CD4-positive, CD25-positive, alpha-beta regulatory T cell (primary cell): ENCODE measurements around the gene AURKB. TPM values are rescaled to one million over a fixed set of nuclear protein-coding genes. Genes with fewer than 3 reads are reported as not detected.

Source experiments
- ATAC-seq, 2 donors: fragments of 150-1000 bp; cut with Tn5 transposase; one replicate each; pipeline ENCODE4 v1.10.0; 2021; ENCODE audit warnings: low read depth in 2 of 2, moderate number of reproducible peaks in 2 of 2, moderate library complexity in 1 of 2
- DNase-seq, 3 donors: peaks; one replicate each; pipeline versions ENCODE4 v3.0.0 to v3.0.0-alpha.2; 2012 to 2022; ENCODE audit warnings: mixed read lengths in 1 of 3
- H3K27ac ChIP-seq: one replicate; pipeline ENCODE4 v1.7.0; 2013; ENCODE audit warnings: mild to moderate bottlenecking, low read length; ENCODE audit not compliant: insufficient read depth, poor library complexity, severe bottlenecking
- H3K27me3 ChIP-seq: one replicate; pipeline ENCODE4 v1.7.0; 2013; ENCODE audit warnings: low read length; ENCODE audit not compliant: control insufficient read depth, insufficient read depth
- H3K36me3 ChIP-seq: one replicate; pipeline ENCODE4 v1.7.0; 2013; ENCODE audit warnings: mild to moderate bottlenecking, low read length, moderate library complexity; ENCODE audit not compliant: control insufficient read depth, insufficient read depth
- H3K4me1 ChIP-seq: 2 replicates; pipeline ENCODE4 v1.7.0; 2013; ENCODE audit warnings: mild to moderate bottlenecking, low read length; ENCODE audit not compliant: insufficient read depth, control insufficient read depth, poor library complexity, severe bottlenecking
- H3K4me3 ChIP-seq: one replicate; pipeline ENCODE4 v1.7.0; 2013; ENCODE audit warnings: low read depth, mild to moderate bottlenecking, low read length, moderate library complexity
- H3K9me3 ChIP-seq, 2 experiments: 1 replicate in 1 of 2; 2 replicates in 1 of 2; pipeline ENCODE4 v1.7.0; 2013; ENCODE audit warnings: low read length in 2 of 2, mild to moderate bottlenecking in 1 of 2, moderate library complexity in 1 of 2; ENCODE audit not compliant: control insufficient read depth in 2 of 2
- H3K27ac Mint-ChIP-seq, 3 donors: one replicate each; pipeline ENCODE4 v1.8.0; 2020 to 2022; ENCODE audit warnings: mild to moderate bottlenecking in 3 of 3, mixed read lengths in 3 of 3, moderate library complexity in 2 of 3
- H3K27me3 Mint-ChIP-seq: one replicate; pipeline ENCODE4 v1.8.0; 2022; ENCODE audit warnings: mild to moderate bottlenecking, mixed read lengths
- H3K36me3 Mint-ChIP-seq: one replicate; pipeline ENCODE4 v1.8.0; 2020; ENCODE audit warnings: mixed read lengths
- H3K4me1 Mint-ChIP-seq, 4 donors: one replicate each; pipeline ENCODE4 v1.8.0; 2020 to 2022; ENCODE audit warnings: mixed read lengths in 4 of 4, mild to moderate bottlenecking in 1 of 4
- H3K4me3 Mint-ChIP-seq, 4 donors: one replicate each; pipeline ENCODE4 v1.8.0; 2020 to 2022; ENCODE audit warnings: mild to moderate bottlenecking in 4 of 4, mixed read lengths in 4 of 4, moderate library complexity in 3 of 4
- H3K9me3 Mint-ChIP-seq, 7 donors: one replicate each; pipeline ENCODE4 v1.8.0; 2020 to 2022; ENCODE audit warnings: mixed read lengths in 7 of 7, mild to moderate bottlenecking in 3 of 7, moderate library complexity in 2 of 7
- polyA plus RNA-seq, 4 donors: library from polyadenylated mRNA; unstranded; fragments of 300-500 nt; fragmentation: Illumina TruSeq; gene quantifications; one replicate each; pipeline ENCODE4 v1.2.3, GENCODE V29; 2021
- total RNA-seq: library from RNA; stranded (reverse); gene quantifications from one replicate; pipeline ENCODE4 v1.2.3, GENCODE V29; 2022

Gene AURKB
- total and polyA plus RNA-seq, 5 donors from 2014 or later = 1.5 to 5.3 (median 3.5) TPM

DNA sequence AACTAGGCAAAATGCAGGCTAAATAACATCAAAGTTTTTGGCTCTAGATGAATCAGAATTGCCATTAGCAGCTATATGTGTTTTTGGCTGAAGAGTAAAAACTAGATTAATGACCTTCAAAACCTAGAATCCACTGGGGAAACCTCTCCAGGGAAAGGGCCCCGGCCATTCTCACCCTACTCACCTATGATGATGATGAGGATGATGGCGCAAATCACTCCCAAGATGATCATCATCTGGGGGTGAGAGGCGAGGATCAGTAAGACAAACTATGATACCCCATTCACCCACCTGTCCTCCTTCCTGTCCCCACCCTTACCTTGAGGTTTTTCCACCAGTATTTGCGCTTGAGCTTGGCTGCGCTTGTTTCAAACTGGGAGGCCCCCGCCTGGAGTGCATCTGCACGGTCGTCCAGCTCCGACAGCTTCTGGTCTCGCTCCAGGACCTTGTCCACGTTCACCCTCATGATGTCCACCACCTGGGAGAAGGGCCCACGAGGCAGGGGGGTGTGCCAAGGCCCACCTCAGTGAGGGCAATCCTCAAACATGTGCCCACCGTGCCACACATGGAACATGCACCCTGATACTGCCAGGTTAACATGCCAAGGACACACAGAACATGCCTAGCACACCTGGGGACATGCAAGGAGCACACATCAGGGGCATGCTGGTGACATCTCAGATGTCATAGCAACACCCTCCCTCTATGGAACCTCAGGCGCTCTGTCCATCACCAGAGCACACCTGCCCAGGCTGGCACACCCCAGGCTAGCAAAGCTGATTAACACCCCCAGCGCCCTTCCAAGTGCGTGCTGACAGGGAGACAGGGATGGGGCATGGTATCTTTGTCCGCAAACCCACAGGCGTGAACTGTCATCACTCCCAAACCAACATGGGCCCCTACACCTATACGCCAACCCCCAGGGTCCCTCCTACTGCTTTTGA is 48.8 kb downstream of the AURKB start:
- H3K4me1 Mint-ChIP-seq = peaks cover 0 to 68% (median 31%) of the 10 kb centered on the region in 4 donors
- peaks cover 4% of the 10 kb centered on the region for H3K27me3 Mint-ChIP-seq
- H3K4me1 ChIP-seq = peaks cover 75% of the 10 kb centered on the region
- no peaks in the 10 kb centered on the region for H3K27me3 ChIP-seq
- H3K4me3 Mint-ChIP-seq = peak overlapping the region; percentile 89 to 96 (median 94)
- peak in 1 of 3 donors; percentile 3 for DNase-seq
- H3K9me3 ChIP-seq = no peaks in the 10 kb centered on the region
- H3K27ac ChIP-seq = peak overlapping the region; percentile 98
- ATAC-seq = no peak
- H3K36me3 Mint-ChIP-seq = peaks cover 25% of the 10 kb centered on the region
- peak overlapping the region; percentile 82 for H3K4me3 ChIP-seq
- peaks cover 22% of the 10 kb centered on the region for H3K36me3 ChIP-seq
- peaks cover 0 to 1% (median 0%) of the 10 kb centered on the region in 7 donors for H3K9me3 Mint-ChIP-seq
- H3K27ac Mint-ChIP-seq = peak overlapping the region; percentile 95 to 98 (median 96)

DNA sequence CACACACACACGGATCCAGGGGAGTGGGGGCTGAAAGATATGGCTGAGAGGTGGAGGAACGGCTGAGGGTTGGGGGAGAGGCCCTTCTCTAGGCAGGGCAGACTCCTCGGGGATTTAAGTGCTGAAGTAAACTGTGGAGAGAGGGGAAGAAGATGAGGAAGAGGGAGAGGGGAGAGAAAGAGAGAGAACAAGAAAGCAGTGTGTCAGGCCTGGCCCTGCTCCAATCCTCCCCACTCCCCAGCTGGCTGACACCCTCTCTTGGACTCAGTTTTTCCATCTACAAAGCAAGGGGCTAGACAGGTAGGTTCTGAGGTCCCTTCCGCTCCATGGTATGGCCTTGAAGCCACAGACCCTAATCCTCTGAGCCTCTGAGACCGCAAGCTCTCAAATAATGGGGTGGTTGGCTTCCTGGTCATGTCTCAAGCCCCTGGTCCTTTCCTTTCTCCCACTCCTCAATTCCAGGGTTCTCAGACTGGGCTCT is 49.6 kb downstream of the AURKB start:
- peaks cover 0 to 65% (median 29%) of the 10 kb centered on the region in 4 donors for H3K4me1 Mint-ChIP-seq
- peaks cover 4% of the 10 kb centered on the region for H3K27me3 Mint-ChIP-seq
- H3K4me3 Mint-ChIP-seq = peak overlapping the region; percentile 89 to 96 (median 94)
- DNase-seq = no peak
- H3K27ac ChIP-seq = peak overlapping the region; percentile 98
- peak overlapping the region; percentile 82 for H3K4me3 ChIP-seq
- H3K27me3 ChIP-seq = no peaks in the 10 kb centered on the region
- peaks cover 77% of the 10 kb centered on the region for H3K4me1 ChIP-seq
- no peaks in the 10 kb centered on the region for H3K9me3 ChIP-seq
- peaks cover 22% of the 10 kb centered on the region for H3K36me3 ChIP-seq
- peaks cover 0 to 1% (median 0%) of the 10 kb centered on the region in 7 donors for H3K9me3 Mint-ChIP-seq
- H3K36me3 Mint-ChIP-seq = peaks cover 25% of the 10 kb centered on the region
- ATAC-seq = no peak
- peak overlapping the region; percentile 95 to 98 (median 96) for H3K27ac Mint-ChIP-seq

DNA sequence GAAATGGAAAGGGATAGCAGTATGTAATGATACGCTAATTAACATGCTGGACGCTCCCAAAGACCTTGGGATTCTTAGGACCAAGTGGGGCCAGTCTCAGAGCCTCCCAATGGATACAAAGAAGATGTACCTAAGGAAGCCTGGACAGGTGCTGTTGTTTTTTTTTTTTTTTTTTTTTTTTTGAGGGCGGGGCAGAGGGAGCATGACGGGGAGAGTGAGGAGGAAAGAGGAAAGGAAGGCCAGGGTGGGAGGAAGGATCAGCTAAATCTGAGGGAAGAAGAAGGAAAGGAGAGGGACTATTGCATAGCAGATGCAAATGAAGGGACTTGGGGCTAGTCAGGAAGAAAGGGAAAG is 50.2 kb downstream of the AURKB start:
- peaks cover 25% of the 10 kb centered on the region for H3K36me3 Mint-ChIP-seq
- Histone ChIP-seq H3K36me3 (peaks cover 22% of the 10 kb centered on the region), H3K9me3 (no peaks in the 10 kb centered on the region), H3K27ac (peak overlapping the region; percentile 98), H3K4me3 (no peak overlapping the region), H3K4me1 (peaks cover 80% of the 10 kb centered on the region), H3K27me3 (no peaks in the 10 kb centered on the region)
- no peak for ATAC-seq
- peaks cover 1 to 64% (median 33%) of the 10 kb centered on the region in 4 donors for H3K4me1 Mint-ChIP-seq
- peak overlapping the region; percentile 85 to 98 (median 97) for H3K27ac Mint-ChIP-seq
- peaks cover 4% of the 10 kb centered on the region for H3K27me3 Mint-ChIP-seq
- H3K4me3 Mint-ChIP-seq = peak overlapping the region; percentile 74 to 96 (median 90)
- peaks cover 0 to 1% (median 0%) of the 10 kb centered on the region in 7 donors for H3K9me3 Mint-ChIP-seq
- no peak for DNase-seq

DNA sequence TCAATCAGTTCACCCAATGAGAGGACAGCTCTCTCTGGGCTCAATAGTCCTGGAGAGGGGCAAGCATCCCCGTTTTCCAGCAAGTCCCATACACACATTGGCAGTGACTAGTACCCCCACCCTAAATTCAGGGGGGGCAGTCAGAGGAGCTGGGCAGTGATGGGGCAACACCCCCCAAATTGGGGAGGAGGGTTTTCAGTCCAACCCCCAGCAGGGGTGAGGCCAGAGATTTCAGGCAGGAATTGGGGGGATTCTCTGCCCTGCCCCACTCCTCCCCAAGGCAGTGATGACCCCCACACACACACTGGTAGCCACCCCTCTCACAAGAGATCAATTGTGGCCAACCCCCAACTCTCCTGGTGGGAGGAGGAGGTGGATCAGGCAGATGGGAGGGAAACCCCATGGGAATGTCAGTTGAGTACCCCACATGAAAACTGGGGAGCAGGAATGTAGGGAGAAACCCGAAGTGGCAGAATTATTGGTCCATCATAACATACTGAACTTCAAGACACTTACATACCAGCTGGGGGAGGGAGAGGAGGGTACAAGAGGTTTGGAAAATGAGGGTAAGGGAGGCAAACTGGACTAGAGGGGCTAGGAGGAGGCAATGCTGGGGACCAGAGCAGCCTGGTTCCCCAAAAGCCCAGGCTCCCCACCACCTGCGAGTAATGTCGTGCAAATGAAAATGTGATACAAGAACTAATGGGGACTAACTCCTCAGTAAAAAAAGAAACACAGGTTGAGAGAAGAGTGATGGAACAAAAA is 50.7 kb downstream of the AURKB start:
- Histone ChIP-seq H3K9me3 (no peaks in the 10 kb centered on the region), H3K27ac (peak overlapping the region; percentile 98), H3K27me3 (no peaks in the 10 kb centered on the region), H3K4me1 (peaks cover 80% of the 10 kb centered on the region), H3K4me3 (no peak overlapping the region), H3K36me3 (peaks cover 22% of the 10 kb centered on the region)
- Mint-ChIP-seq H3K9me3 (peaks cover 0 to 1% (median 0%) of the 10 kb centered on the region in 7 donors), H3K36me3 (peaks cover 25% of the 10 kb centered on the region), H3K27ac (peak overlapping the region; percentile 60 to 98 (median 97)), H3K4me3 (peak overlapping the region; percentile 74 to 96 (median 90)), H3K27me3 (peaks cover 3% of the 10 kb centered on the region), H3K4me1 (peaks cover 5 to 58% (median 33%) of the 10 kb centered on the region in 4 donors)
- no peak for DNase-seq
- no peak for ATAC-seq

DNA sequence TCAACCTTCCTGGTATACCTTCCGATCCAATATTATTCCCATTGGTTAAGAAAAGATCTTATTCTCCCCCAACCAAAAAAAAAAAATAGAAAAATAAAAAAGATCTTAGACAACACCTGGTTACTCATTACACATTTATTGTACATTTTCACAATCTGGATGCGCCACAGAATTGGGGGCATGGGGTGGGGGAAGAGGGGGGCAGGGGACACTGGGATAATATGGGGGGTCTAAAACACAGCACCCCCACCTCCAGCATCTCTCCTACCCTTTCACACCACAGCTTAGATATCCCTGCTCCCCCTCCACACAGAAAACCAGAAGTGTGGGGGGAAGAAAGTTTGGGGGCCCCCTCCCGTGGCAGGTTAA is 51.4 kb downstream of the AURKB start:
- no peak for DNase-seq
- no peak overlapping the region for H3K4me3 ChIP-seq
- Mint-ChIP-seq H3K27ac (peak overlapping the region in 2 of 3 donors; percentile 82 to 97), H3K36me3 (peaks cover 25% of the 10 kb centered on the region), H3K27me3 (peaks cover 3% of the 10 kb centered on the region), H3K4me1 (peaks cover 7 to 52% (median 36%) of the 10 kb centered on the region in 4 donors), H3K9me3 (peaks cover 0 to 1% (median 0%) of the 10 kb centered on the region in 7 donors), H3K4me3 (peak overlapping the region; percentile 74 to 91 (median 81))
- H3K27ac ChIP-seq = peak overlapping the region; percentile 98
- no peaks in the 10 kb centered on the region for H3K9me3 ChIP-seq
- no peaks in the 10 kb centered on the region for H3K27me3 ChIP-seq
- peaks cover 80% of the 10 kb centered on the region for H3K4me1 ChIP-seq
- ATAC-seq = no peak
- peaks cover 22% of the 10 kb centered on the region for H3K36me3 ChIP-seq

DNA sequence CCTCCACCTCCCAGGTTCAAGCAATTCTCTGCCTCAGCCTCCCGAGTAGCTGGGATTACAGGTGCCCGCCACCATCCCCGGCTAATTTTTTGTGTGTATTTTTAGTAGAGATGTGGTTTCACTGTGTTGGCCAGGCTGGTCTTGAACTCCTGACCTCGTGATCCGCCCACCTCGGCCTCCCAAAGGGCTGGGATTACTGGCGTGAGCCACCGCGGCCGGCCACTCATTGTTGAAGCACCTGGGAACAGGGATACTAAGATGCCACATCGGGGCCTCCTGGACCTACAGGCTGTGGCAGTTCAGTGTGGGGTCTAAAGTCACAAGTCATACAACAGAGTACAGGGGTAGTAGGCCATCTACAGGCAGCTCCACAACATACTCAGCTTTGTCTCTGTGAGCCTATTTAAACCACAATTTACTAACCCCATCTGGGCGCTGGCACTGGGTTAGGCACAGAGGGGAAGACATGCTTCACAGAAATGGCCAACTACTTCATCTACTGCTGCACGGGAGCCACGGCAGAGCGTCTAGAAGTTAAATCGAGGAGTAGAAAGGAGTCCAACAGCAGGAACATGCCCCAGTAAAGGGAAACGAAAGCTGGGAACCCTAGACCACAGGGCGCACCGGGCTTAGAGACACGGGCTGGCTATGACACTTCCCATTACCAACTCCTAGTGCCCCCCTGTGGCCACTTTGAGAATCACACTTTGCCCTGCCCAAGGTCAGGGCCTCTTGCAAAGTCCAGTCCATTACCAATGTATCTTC is 51.9 kb downstream of the AURKB start:
- H3K27me3 ChIP-seq = no peaks in the 10 kb centered on the region
- peak overlapping the region; percentile 98 for H3K27ac ChIP-seq
- DNase-seq = peak; percentile 78 to 86 (median 82)
- peak overlapping the region in 2 of 3 donors; percentile 82 to 97 for H3K27ac Mint-ChIP-seq
- H3K9me3 Mint-ChIP-seq = peaks cover 0 to 1% (median 0%) of the 10 kb centered on the region in 7 donors
- peaks cover 22% of the 10 kb centered on the region for H3K36me3 ChIP-seq
- no peaks in the 10 kb centered on the region for H3K9me3 ChIP-seq
- peaks cover 5% of the 10 kb centered on the region for H3K27me3 Mint-ChIP-seq
- ATAC-seq = peak in 1 of 2 donors; percentile 11
- H3K4me1 ChIP-seq = peaks cover 80% of the 10 kb centered on the region
- H3K4me3 ChIP-seq = peak overlapping the region; percentile 54
- H3K36me3 Mint-ChIP-seq = peaks cover 25% of the 10 kb centered on the region
- H3K4me1 Mint-ChIP-seq = peaks cover 8 to 49% (median 39%) of the 10 kb centered on the region in 4 donors
- peak overlapping the region; percentile 74 to 91 (median 81) for H3K4me3 Mint-ChIP-seq
